VCaP (cell line): ENCODE measurements around the gene RPL41.

Source experiments
- H3K27ac ChIP-seq: fragments of 450-650 bp; 2 replicates; pipeline ENCODE4 v1.5.1; 2017
- CTCF ChIP-seq: fragments of 450-650 bp; conservative IDR thresholded peaks from 2 replicates; pipeline ENCODE4 v1.5.1; 2017; ENCODE audit warnings: mild to moderate bottlenecking, moderate library complexity

The RPL41 gene

DNA sequence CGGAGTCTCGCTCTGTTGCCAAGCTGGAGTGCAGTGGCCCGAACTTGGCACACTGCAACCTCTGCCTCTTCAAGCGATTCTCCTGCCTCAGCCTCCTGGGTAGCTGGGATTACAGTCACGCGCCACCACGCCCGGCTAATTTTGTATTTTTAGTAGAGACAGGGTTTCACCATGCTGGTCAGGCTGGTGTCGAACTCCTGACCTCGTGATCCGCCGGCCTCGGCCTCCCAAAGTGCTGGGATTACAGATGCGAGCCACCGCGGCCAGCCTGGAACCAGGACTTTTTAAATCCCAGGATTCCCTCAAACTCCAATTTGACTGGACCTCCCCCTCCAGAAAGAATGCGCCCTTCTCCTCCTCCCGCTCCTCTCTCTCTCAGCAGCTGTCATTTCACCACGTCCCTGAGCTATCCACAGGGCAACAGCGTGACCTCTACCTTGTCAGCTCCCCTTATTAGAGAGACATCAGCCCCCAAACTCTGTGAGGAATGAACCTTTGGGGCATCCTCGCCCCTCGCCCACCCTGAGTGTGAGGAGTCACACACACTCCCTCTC, 13.6 kb downstream of the RPL41 start:
- TF ChIP-seq CTCF = no peak
- peak overlapping the region; percentile 86 for H3K27ac ChIP-seq

GRCh38 chr12:56130876-56131275, 14.4 kb downstream of the RPL41 start:
- H3K27ac ChIP-seq = no peak overlapping the region
- no peak for TF ChIP-seq CTCF

DNA sequence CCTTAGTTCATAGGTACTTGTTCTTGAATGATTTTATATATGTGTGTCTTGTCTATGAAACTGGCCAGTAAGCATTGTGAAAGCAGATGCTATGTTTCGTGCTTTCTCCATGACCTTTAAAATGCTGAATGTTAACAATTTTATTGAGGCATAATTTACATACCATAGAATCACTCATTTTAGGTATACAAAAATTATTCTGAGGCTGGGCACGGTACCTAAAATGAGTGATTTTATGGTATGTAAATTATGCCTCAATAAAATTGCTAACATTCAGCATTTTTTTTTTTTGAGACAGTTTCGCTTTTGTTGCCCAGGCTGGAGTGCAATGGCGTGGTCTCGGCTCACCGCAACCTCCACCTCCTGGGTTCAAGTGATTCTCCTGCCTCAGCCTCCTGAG, 18.5 kb downstream of the RPL41 start:
- TF ChIP-seq CTCF = no peak
- H3K27ac ChIP-seq = no peak overlapping the region

DNA sequence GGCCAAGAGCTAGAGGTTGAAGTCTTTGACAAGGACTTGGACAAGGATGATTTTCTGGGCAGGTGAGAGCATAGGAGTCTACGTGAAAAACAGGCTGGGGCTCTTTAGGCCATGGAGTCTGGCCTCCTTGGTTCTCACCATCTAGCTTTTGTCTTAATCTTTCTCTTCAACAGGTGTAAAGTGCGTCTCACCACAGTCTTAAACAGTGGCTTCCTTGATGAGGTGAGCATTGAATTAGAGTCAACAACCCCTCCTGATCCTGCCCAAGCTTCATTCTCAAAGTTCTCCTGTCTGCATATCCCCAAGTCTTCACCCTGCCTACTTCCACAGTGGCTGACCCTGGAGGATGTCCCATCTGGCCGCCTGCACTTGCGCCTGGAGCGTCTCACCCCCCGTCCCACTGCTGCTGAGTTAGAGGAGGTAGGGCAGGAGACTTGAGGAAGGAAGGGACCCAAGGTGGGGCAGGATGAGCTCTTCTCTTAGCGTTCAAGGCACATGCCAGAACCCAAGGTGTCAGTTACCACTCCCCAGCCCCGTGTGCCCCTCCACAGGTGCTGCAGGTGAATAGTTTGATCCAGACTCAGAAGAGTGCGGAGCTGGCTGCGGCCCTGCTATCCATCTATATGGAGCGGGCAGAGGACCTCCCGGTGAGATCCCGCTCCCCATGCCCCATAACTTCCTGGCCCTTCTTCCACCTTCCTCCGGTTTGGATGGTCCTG, 21.6 kb downstream of the RPL41 start:
- H3K27ac ChIP-seq = no peak overlapping the region
- no peak for TF ChIP-seq CTCF

DNA sequence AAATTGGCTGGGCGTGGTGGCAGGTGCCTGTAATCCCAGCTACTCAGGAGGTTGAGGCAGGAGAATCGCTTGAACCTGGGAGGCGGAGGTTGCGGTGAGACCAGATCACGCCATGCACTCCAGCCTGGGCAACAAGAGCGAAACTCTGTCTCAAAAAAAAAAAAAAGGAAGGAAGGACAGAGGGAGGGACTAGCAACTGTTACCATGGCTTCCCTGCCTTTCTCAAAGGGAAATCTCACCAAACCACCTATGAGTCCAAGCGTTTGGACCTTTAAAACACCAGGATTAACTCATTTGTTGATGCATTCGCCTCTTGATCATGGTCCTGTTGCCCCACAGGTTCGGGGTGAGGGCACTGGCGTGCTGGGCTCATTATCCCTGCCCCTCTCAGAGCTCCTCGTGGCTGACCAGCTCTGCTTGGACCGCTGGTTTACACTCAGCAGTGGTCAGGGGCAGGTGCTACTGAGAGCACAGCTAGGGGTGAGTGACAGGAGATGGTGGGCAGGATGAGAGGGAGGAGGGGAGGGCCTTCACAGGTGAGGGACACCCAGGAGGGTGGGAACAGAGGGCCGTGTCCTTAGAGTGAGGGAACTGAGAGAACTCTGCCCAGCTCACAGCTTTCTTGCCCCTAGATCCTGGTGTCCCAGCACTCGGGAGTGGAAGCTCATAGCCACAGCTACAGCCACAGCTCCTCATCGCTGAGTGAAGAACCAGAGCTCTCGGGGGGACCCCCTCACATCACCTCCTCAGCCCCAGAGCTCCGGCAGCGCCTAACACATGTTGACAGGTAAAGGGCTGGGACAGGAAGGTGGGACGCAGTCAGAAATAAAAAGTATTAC, 25.7 kb downstream of the RPL41 start:
- no peak overlapping the region for H3K27ac ChIP-seq
- no peak for TF ChIP-seq CTCF

DNA sequence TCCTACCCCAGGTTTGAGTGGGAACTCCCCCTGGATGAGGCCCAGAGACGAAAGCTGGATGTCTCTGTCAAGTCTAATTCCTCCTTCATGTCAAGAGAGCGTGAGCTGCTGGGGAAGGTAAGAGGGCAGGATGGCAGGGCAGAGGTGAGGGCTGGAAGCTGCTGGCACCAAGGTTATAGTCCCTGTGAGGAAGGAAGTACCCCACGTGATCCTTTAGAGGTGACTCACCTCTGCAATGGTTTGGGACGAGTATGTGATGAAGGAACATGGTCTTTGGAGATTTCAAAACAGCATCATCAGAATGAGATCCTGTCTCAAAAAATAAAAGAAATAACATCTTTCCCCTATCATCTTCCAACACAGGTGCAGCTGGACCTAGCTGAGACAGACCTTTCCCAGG, 26.8 kb downstream of the RPL41 start:
- no peak overlapping the region for H3K27ac ChIP-seq
- TF ChIP-seq CTCF = no peak

- no peak for TF ChIP-seq CTCF
- H3K27ac ChIP-seq = no peak overlapping the region
Observed at GRCh38 chr12:56143870-56144269, 27.4 kb downstream of the RPL41 start.
